A673 (cell line): ENCODE measurements around the gene CTF1. TPM values are rescaled to one million over a fixed set of nuclear protein-coding genes. Genes with fewer than 3 reads are reported as not detected.

Source experiments
- BruUV-seq: library from RNA; stranded (reverse); fragments of 400-500 nt; replicated peaks from 2 replicates; lab custom pipeline; 2021; lab: Mats Ljungman, UMichigan
- CTCF ChIA-PET: fragments of 300-600 bp; sonication (Branson Sonifier 250); formaldehyde crosslinking; loops from one replicate; lab custom pipeline; 2022; ENCODE audit warnings: antibody characterized with exemption; lab: Charles Lee
- POLR2A ChIA-PET: fragments of 300-600 bp; sonication (Branson Sonifier 250); formaldehyde crosslinking; loops from one replicate; lab custom pipeline; 2022; ENCODE audit warnings: antibody characterized with exemption; ENCODE audit not compliant: low non-redundant PET; lab: Charles Lee
- DNase-seq: peaks from one replicate; pipeline ENCODE4 v3.0.0-alpha.2; 2015; ENCODE audit warnings: low spot score
- H3K27ac ChIP-seq: fragments of 200-600 bp; sonication (generic); 2 replicates; pipeline ENCODE4 v1.5.1; 2016; ENCODE audit warnings: mixed run types, low read depth, mild to moderate bottlenecking, mixed read lengths, antibody characterized with exemption, low read length; ENCODE audit not compliant: poor library complexity, severe bottlenecking
- H3K27me3 ChIP-seq: fragments of 200-600 bp; sonication (generic); replicated peaks from 2 replicates; pipeline ENCODE4 v1.6.1; 2017; ENCODE audit warnings: mixed run types, low read depth, mild to moderate bottlenecking, mixed read lengths, antibody characterized with exemption, low read length; ENCODE audit not compliant: insufficient read depth, poor library complexity
- H3K36me3 ChIP-seq: fragments of 200-600 bp; sonication (generic); 2 replicates; pipeline ENCODE4 v1.6.1; 2016; ENCODE audit warnings: mixed run types, mild to moderate bottlenecking, mixed read lengths, antibody characterized with exemption, low read length; ENCODE audit not compliant: insufficient read depth, poor library complexity, severe bottlenecking
- H3K4me1 ChIP-seq: fragments of 200-600 bp; sonication (generic); 2 replicates; pipeline ENCODE4 v1.6.1; 2017; ENCODE audit warnings: mixed run types, mild to moderate bottlenecking, mixed read lengths, antibody characterized with exemption, low read length; ENCODE audit not compliant: insufficient read depth, poor library complexity, severe bottlenecking
- H3K4me3 ChIP-seq: fragments of 200-600 bp; sonication (generic); 2 replicates; pipeline ENCODE4 v1.5.1; 2016; ENCODE audit warnings: low read depth, mixed run types, mild to moderate bottlenecking, mixed read lengths, low read length; ENCODE audit not compliant: poor library complexity, severe bottlenecking
- H3K9me3 ChIP-seq: fragments of 200-600 bp; sonication (generic); 2 replicates; pipeline ENCODE4 v1.6.1; 2016; ENCODE audit warnings: mixed run types, low read depth, mild to moderate bottlenecking, mixed read lengths, antibody characterized with exemption, low read length; ENCODE audit not compliant: poor library complexity, severe bottlenecking
- CTCF ChIP-seq: fragments of 300-800, 200-600 bp; sonication (generic); conservative IDR thresholded peaks from 2 replicates; pipeline ENCODE4 v1.5.1; 2017; ENCODE audit warnings: low read depth, mild to moderate bottlenecking, antibody characterized with exemption, low read length, moderate library complexity, mixed read lengths
- EZH2 ChIP-seq: fragments of 200-600 bp; sonication (generic); IDR thresholded peaks from 2 replicates; pipeline ENCODE4 v1.6.1; 2017; ENCODE audit warnings: borderline replicate concordance, low read depth, mild to moderate bottlenecking, mixed read lengths, antibody characterized with exemption, low read length; ENCODE audit not compliant: poor library complexity, severe bottlenecking
- intact Hi-C: fragments of 100-400 bp; cut with micrococcal nuclease; formaldehyde crosslinking; loops from one replicate; pipeline ENCODE4 v1.10.0; 2022; ENCODE audit not compliant: unreplicated experiment
- total RNA-seq: library from RNA; stranded (reverse); gene quantifications from 2 replicates; pipeline ENCODE4 v1.2.3, GENCODE V29; 2021

Gene CTF1
- total RNA-seq, 1 experiment from 2014 or later, result 1.4 TPM

- Histone ChIP-seq H3K4me1 (no peaks in the 10 kb centered on the region), H3K27ac (no peak overlapping the region), H3K27me3 (no peaks in the 10 kb centered on the region), H3K9me3 (no peaks in the 10 kb centered on the region), H3K4me3 (no peak overlapping the region), H3K36me3 (no peaks in the 10 kb centered on the region)
- CTCF ChIA-PET, result no interaction called here
- no TSS peak for BruUV-seq
- intact Hi-C loops, result no loop called here
- POLR2A ChIA-PET, result no interaction called here
- TF ChIP-seq CTCF (no peak), EZH2 (no peak)
- no peak for DNase-seq
Observed at GRCh38 chr16:30912794-30913412, 16.5 kb downstream of the CTF1 start.

GRCh38 chr16:30914830-30915229, 18.4 kb downstream of the CTF1 start:
- CTCF ChIA-PET, result no interaction called here

GRCh38 chr16:30918614-30919013, 22.2 kb downstream of the CTF1 start:
- Histone ChIP-seq H3K9me3 (no peaks in the 10 kb centered on the region), H3K4me1 (peaks cover 3% of the 10 kb centered on the region), H3K36me3 (no peaks in the 10 kb centered on the region), H3K27ac (no peak overlapping the region), H3K27me3 (no peaks in the 10 kb centered on the region), H3K4me3 (no peak overlapping the region)
- intact Hi-C loops, result no loop called here
- ChIA-PET POLR2A (interaction anchor here (0.6 kb wide), 1 partner anchor 559 kb away, joined by 3 read pairs; no protein-coding TSS in a partner anchor), CTCF (interaction anchor here (0.7 kb wide), 1 partner anchor 221 kb away, joined by 4 read pairs; no protein-coding TSS in a partner anchor)
- no TSS peak for BruUV-seq
- DNase-seq, result no peak
- no peak for TF ChIP-seq CTCF
- no peak for TF ChIP-seq EZH2

More at GRCh38 chr16:30914830-30915229, 18.4 kb downstream of the CTF1 start:
- TF ChIP-seq CTCF (no peak), EZH2 (no peak)
- intact Hi-C loops, result no loop called here
- Histone ChIP-seq H3K27ac (no peak overlapping the region), H3K4me3 (no peak overlapping the region), H3K36me3 (no peaks in the 10 kb centered on the region), H3K4me1 (no peaks in the 10 kb centered on the region), H3K9me3 (no peaks in the 10 kb centered on the region), H3K27me3 (no peaks in the 10 kb centered on the region)
- DNase-seq, result no peak
- POLR2A ChIA-PET, result no interaction called here
- no TSS peak for BruUV-seq
